A549 (cell line): ENCODE measurements around the gene STX19. TPM values are rescaled to one million over a fixed set of nuclear protein-coding genes. Genes with fewer than 3 reads are reported as not detected.
"Not testable (repeated sequence)": the region's sequence is repeated elsewhere in the genome, so short reads cannot be mapped to it uniquely, and the experiment has no call there.

ENCODE experiments used
- ATAC-seq, 2 experiments: fragments of 200-7000 bp in 1 of 2; fragments of >200 bp in 1 of 2; cut with Nextera tagmentation in 1 of 2; cut with Tn5 transposase in 1 of 2; 3 replicates each; pipeline versions ENCODE4 v1.8.0 to v1.9.1; 2018 to 2020; ENCODE audit warnings: mild to moderate bottlenecking in 1 of 2, moderate library complexity in 1 of 2
- CTCF ChIA-PET: fragments of 300-600 bp; sonication (Branson Sonifier 250); formaldehyde crosslinking; extraction: SDS; loops from one replicate; lab custom pipeline; 2021; ENCODE audit warnings: antibody characterized with exemption, inconsistent platforms; lab: Yijun Ruan, JAX
- POLR2A ChIA-PET: fragments of 350-600 bp; formaldehyde crosslinking; extraction: SDS; loops from one replicate; lab custom pipeline; 2021; ENCODE audit warnings: antibody characterized with exemption, inconsistent platforms; lab: Yijun Ruan, JAX
- DNase-seq, 2 experiments: peaks; one replicate each; pipeline versions ENCODE4 v3.0.0 to v3.0.0-alpha.2; 2011 to 2016; ENCODE audit warnings: low read depth in 1 of 2, low spot score in 1 of 2
- FAIRE-seq: peaks from 2 replicates; lab custom pipeline; 2011; peaks lifted over from hg19 to GRCh38; lab: Jason Lieb, UNC
- H3K27ac ChIP-seq, 2 experiments: fragments of >200 bp; sonication (Bioruptor Twin); formaldehyde crosslinking; 3 replicates each; pipeline ENCODE4 v1.5.1; 2016 to 2017
- H3K4me1 ChIP-seq: fragments of >200 bp; sonication (Bioruptor Twin); formaldehyde crosslinking; 3 replicates; pipeline ENCODE4 v1.6.1; 2016
- H3K4me2 ChIP-seq: fragments of >200 bp; sonication (Bioruptor Twin); formaldehyde crosslinking; 3 replicates; pipeline ENCODE4 v1.6.1; 2016
- H3K4me3 ChIP-seq: fragments of >200 bp; sonication (Bioruptor Twin); formaldehyde crosslinking; 3 replicates; pipeline ENCODE4 v1.5.1; 2016
- H3K9me3 ChIP-seq: fragments of >200 bp; sonication (Bioruptor Twin); formaldehyde crosslinking; 3 replicates; pipeline ENCODE4 v1.6.1; 2016
- ATOH8 ChIP-seq: fragments of 250-450 bp; sonication (Bioruptor Pico); IDR thresholded peaks from 2 replicates; pipeline ENCODE4 v1.5.0; 2020; ENCODE audit warnings: low read depth, mild to moderate bottlenecking, moderate library complexity
- BCL3 ChIP-seq: fragments of >200 bp; sonication (Bioruptor Twin); formaldehyde crosslinking; IDR thresholded peaks from 3 replicates; pipeline ENCODE4 v1.6.1; 2016
- ESRRA ChIP-seq: fragments of 150-350 bp; IDR thresholded peaks from 2 replicates; pipeline ENCODE4 v1.6.1; 2014; ENCODE audit warnings: mild to moderate bottlenecking, low read length, borderline replicate concordance
- HOXB13 ChIP-seq: fragments of 250-450 bp; sonication (Bioruptor Pico); IDR thresholded peaks from 2 replicates; pipeline ENCODE4 v1.5.0; 2020; ENCODE audit warnings: low read depth, mild to moderate bottlenecking, moderate library complexity
- NFE2L2 ChIP-seq: fragments of 150-350 bp; conservative IDR thresholded peaks from 2 replicates; pipeline ENCODE4 v1.6.1; 2014; ENCODE audit warnings: low read length
- NPAS2 ChIP-seq: fragments of 250-450 bp; sonication (Bioruptor Pico); IDR thresholded peaks from 2 replicates; pipeline ENCODE4 v1.8.0; 2022; ENCODE audit warnings: mild to moderate bottlenecking, moderate library complexity, borderline replicate concordance
- PHF8 ChIP-seq: fragments of 200-600 bp; sonication (generic); IDR thresholded peaks from 2 replicates; pipeline ENCODE4 v1.6.1; 2016; ENCODE audit warnings: low read depth, mild to moderate bottlenecking, antibody characterized with exemption, moderate library complexity, borderline replicate concordance
- POLR2AphosphoS2 ChIP-seq: conservative IDR thresholded peaks from 2 replicates; pipeline ENCODE4 v1.6.1; 2012; ENCODE audit warnings: low read length, improper control_type of control experiment, inconsistent platforms
- USF2 ChIP-seq: fragments of 450-650 bp; IDR thresholded peaks from 2 replicates; pipeline ENCODE4 v1.6.1; 2014; ENCODE audit warnings: antibody characterized with exemption
- WGBS: methylation state at CpG from one replicate; pipeline ENCODE4 v1.1.6; 2017; ENCODE audit errors: missing lambda C conversion rate; 5-methylcytosine and 5-hydroxymethylcytosine counted together
- polyA plus RNA-seq, 4 experiments: library from polyadenylated mRNA; depleted of rRNA in 3 of 4; stranded (reverse); fragments of >200 nt; fragmentation: RNase III in 1 of 4; extraction: RNeasy Plus Mini Kit Qiagen cat#74134 plus additional on column Dnase treatment in 1 of 4; gene quantifications; 2 replicates in 3 of 4; 3 replicates in 1 of 4; pipeline ENCODE4 v1.2.3, GENCODE V29; 2011 to 2017
- small RNA-seq, 6 experiments: library from RNA; depleted of rRNA; stranded (forward); fragments of <200 nt; gene quantifications; one replicate each; pipeline ENCODE3, GENCODE V24; 2012

Gene STX19
- polyA plus RNA-seq, 2 of the 4 experiments (the other 2 are of a cell fraction): 0.17 TPM; not detected in 1

GRCh38 chr3:93969443-93969842 is 59.0 kb downstream of the STX19 start:
- ATAC-seq: no peak
- Histone ChIP-seq H3K4me1 (peaks cover 18% of the 10 kb centered on the region), H3K4me3 (no peak overlapping the region), H3K9me3 (no peaks in the 10 kb centered on the region), H3K27ac (no peak overlapping the region), H3K4me2 (0 out of 3 replicates have a peak overlapping the region, but pooled peaks have one; percentile 1)
- DNase-seq: peak; percentile 6 to 16
- 94% methylated on average over 3 of the region's 3 CpGs for WGBS
- no peak for FAIRE-seq
- ChIA-PET CTCF (no interaction called here), POLR2A (interaction anchor here (1.8 kb wide), 1 partner anchor 10 kb away, joined by 5 read pairs; no protein-coding TSS in a partner anchor)
- no peak for TF ChIP-seq ESRRA
- TF ChIP-seq NFE2L2: no peak
- TF ChIP-seq USF2: no peak
- no peak for TF ChIP-seq BCL3
- no peak for TF ChIP-seq PHF8
- TF ChIP-seq ATOH8 (CRISPR knock-in tag): no peak
- no peak for TF ChIP-seq POLR2AphosphoS2
- TF ChIP-seq NPAS2: no peak
- TF ChIP-seq HOXB13 (CRISPR knock-in tag): no peak

GRCh38 chr3:93965106-93965505 is 63.3 kb downstream of the STX19 start:
- H3K4me1 ChIP-seq, FAIRE-seq, H3K9me3 ChIP-seq, ATAC-seq, H3K4me2 ChIP-seq, H3K4me3 ChIP-seq, DNase-seq, POLR2A ChIA-PET, H3K27ac ChIP-seq: not testable (repeated sequence)
- CTCF ChIA-PET: interaction anchor here (0.7 kb wide), 1 partner anchor 36 kb away, joined by 3 read pairs; no protein-coding TSS in a partner anchor
- WGBS: 93% methylated on average over 19 of the region's 19 CpGs

Small RNAs within 50 kb of the gene (small RNA-seq; reads per million reads assigned to genes)
- gene RF00019 (0 reads per million in 6 experiments), gene RNU6-511P (0 reads per million in 6 experiments)

Other genes with a start within 250 kb of the STX19 start
- 28.0 and 31.3 TPM in 2 replicates for gene PROS1, start 54.7 kb downstream of the STX19 start, polyA plus RNA-seq (2011; rRNA removed)
- 9.6 to 13.8 TPM (median 11.7 TPM) in 3 replicates for gene PROS1, start 54.7 kb downstream of the STX19 start, polyA plus RNA-seq (2017; fragmentation: RNase III; extraction: RNeasy Plus Mini Kit Qiagen cat#74134 plus additional on column Dnase treatment)
- gene ARL13B, start 48.4 kb downstream of the STX19 start, polyA plus RNA-seq (2011; rRNA removed): 16.1 and 28.6 TPM in 2 replicates
- 13.2 to 13.9 TPM (median 13.3 TPM) in 3 replicates for gene ARL13B, start 48.4 kb downstream of the STX19 start, polyA plus RNA-seq (2017; fragmentation: RNase III; extraction: RNeasy Plus Mini Kit Qiagen cat#74134 plus additional on column Dnase treatment)
- 5.4 and 6.2 TPM in 2 replicates for gene DHFR2, start 34.3 kb upstream of the STX19 start, polyA plus RNA-seq (2011; rRNA removed)
- gene DHFR2, start 34.3 kb upstream of the STX19 start, polyA plus RNA-seq (2017; fragmentation: RNase III; extraction: RNeasy Plus Mini Kit Qiagen cat#74134 plus additional on column Dnase treatment): 6.3 to 6.8 TPM (median 6.4 TPM) in 3 replicates
- 13.5 and 22.5 TPM in 2 replicates for gene NSUN3, start 34.5 kb upstream of the STX19 start, polyA plus RNA-seq (2011; rRNA removed)
- gene NSUN3, start 34.5 kb upstream of the STX19 start, polyA plus RNA-seq (2017; fragmentation: RNase III; extraction: RNeasy Plus Mini Kit Qiagen cat#74134 plus additional on column Dnase treatment): 8.6 to 11.0 TPM (median 8.8 TPM) in 3 replicates